ENCODE measurements around the gene PFDN1.
A peak's percentile ranks its signal among the peaks of the same experiment; 100 is the strongest.

Gene PFDN1

DNA sequence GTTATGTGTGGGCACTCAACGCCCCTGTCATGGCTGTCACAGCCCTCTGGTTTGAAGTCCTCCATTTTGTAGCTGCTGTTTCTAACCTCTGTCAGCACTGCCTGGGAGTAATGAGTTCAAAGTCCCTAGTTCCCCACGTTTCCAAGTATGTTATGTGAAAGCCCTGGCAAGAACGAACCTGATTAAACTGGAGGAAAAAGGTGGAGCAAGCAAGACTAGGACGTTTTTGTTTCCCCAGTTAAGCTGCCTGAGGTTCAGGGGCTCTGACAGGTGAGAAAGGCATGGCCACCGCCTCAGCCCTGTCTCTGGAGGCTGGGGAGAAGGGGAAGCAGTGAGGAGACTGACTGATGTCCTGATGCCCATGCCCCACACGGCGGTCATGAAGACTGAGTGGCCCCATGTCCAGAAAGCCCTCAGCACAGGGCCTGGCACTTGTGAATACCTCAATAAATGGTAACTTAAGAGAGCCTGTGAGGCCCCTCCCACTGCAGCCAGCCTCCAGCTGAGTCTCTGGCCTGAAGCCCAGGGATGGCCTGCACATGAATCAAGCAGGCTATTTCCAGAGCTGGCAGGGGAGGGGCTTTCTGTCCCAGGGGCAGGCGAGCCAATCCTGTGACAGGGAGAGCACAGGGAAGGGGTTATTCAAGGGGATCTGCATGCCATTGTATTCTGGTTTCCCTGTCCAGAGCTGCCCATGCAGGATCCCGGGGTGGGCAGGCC is 61.8 kb downstream of the PFDN1 start:
- no peaks in the 10 kb centered on the region for H3K9me3 Mint-ChIP-seq
- H3K4me3 Mint-ChIP-seq: no peak overlapping the region
- no peaks in the 10 kb centered on the region for H3K27me3 Mint-ChIP-seq (ENCODE audit: low read depth)
- peaks cover 10% of the 10 kb centered on the region for H3K36me3 Mint-ChIP-seq (ENCODE audit: low read depth)
- peaks cover 12% of the 10 kb centered on the region for H3K4me1 Mint-ChIP-seq (ENCODE audit: low read depth)
- no peak overlapping the region for H3K27ac Mint-ChIP-seq
- no peak for DNase-seq (ENCODE audit: low spot score)

DNA sequence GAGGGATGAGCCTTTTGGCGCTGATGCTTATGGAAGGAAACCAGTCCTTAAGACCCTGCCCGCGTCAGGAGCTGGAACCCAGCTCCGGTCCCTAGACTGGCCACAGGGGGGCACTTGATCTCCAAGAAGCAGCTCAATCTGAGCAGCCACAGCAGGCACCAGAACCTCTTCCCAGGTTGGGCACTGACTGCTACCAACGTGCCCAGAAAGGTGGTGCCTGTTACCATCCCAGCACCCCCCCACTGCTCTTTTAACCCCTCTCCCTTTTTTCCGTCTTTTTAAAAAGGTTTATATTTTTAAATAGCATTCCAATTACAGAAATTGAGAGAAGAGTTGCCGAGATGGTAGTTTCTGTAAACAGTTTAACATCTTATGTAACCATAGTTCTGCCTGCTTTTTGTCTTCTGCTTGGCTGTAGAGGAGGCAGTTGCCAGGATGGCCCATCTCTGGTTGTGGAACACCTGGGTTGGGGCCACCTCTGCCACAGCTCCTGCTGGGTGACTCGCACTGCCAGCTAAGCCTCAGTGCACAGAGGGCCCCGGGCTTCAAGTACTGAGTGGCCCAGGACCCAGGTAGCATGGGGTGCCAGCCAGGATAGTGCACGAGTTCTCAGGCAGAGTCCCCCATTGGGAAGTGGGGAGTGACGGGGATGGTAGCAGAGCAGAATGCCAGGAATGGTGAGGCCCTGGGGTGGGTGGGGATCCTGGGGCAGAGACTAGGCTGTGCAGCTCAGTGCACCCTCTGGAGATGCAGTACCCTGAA is 62.8 kb downstream of the PFDN1 start:
- Mint-ChIP-seq H3K27ac (no peak overlapping the region), H3K4me1 (ENCODE audit: low read depth) (peaks cover 7% of the 10 kb centered on the region), H3K9me3 (no peaks in the 10 kb centered on the region), H3K4me3 (no peak overlapping the region), H3K36me3 (ENCODE audit: low read depth) (peaks cover 5% of the 10 kb centered on the region), H3K27me3 (ENCODE audit: low read depth) (no peaks in the 10 kb centered on the region)
- peak; percentile 36 for DNase-seq (ENCODE audit: low spot score)

DNA sequence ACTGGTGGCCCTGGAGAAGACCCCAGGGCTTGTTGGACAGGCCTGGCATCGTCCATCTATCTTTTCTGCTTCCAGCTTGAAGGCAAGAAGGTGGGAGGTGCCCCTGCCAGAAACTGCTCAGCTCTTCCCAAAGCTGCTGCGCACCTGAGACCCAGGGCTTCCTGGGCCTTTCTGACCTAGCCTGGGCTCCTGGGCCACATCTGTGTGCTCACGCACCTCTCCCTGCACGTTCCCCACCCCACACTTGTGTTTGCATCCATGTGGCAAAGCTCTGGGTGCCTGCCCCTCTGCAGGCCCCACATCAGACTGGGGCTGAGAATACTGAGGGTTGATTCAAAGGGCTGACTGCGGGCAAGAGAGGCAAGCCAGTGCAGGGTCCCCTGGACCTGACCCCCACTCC is 63.4 kb downstream of the PFDN1 start:
- Mint-ChIP-seq H3K36me3 (ENCODE audit: low read depth) (peaks cover 1% of the 10 kb centered on the region), H3K27ac (no peak overlapping the region), H3K4me1 (ENCODE audit: low read depth) (peaks cover 1% of the 10 kb centered on the region), H3K9me3 (no peaks in the 10 kb centered on the region), H3K27me3 (ENCODE audit: low read depth) (no peaks in the 10 kb centered on the region), H3K4me3 (no peak overlapping the region)
- no peak for DNase-seq (ENCODE audit: low spot score)

DNA sequence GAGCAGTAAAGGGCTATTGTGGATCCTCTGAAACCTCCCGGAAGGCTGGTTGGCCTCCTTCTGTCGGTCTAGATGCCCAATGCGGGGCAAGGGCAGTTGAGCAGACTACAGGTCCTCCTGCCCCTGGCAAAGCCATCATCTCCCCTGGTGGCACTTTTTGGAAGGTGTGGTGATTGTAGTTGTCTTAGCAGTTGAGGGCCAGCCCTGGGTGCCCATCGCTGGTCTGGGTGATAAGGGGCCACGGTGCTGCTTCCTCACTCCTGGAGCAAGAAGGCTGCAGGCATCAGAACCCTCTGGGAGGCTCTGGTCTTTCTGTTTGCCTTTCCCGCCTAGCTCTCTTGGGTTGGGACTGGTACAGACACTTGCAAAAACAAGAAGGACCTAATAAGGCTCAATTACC is 64.1 kb downstream of the PFDN1 start:
- Mint-ChIP-seq H3K9me3 (no peaks in the 10 kb centered on the region), H3K27ac (no peak overlapping the region), H3K36me3 (ENCODE audit: low read depth) (no peaks in the 10 kb centered on the region), H3K27me3 (ENCODE audit: low read depth) (no peaks in the 10 kb centered on the region), H3K4me1 (ENCODE audit: low read depth) (no peaks in the 10 kb centered on the region), H3K4me3 (no peak overlapping the region)
- no peak for DNase-seq (ENCODE audit: low spot score)

DNA sequence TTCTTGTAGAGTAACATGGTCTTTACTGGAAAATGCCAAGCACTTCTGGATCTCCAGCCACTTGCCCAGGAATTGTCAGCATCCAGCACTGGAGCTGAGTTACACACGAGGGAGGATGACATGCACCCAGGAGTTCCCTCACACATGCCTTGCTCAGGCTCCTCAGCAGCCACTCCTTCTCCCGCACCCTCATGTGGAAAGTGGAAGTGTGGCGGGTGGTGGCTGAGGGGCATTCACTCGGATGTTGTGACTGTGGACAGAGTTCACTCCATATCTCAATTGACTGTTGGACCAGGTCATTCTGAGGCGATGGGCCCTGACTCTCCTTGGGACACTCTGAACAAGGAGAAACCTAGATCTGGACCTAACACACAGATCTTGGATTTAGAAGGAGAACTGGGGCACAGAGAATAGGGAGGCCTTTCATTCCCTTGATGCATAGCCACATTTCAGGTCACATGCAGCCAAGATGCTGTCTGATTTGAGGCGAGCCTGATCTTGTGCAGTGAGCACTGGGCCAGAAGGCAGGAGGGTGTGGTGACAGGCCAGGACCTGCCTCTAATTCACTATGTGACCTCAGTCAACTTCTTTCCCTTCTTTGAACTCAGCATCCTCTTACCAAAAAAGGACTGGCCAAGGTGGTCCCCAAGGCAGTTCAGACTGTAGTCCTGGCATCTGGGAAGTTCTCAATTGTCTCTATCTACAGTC is 65.9 kb downstream of the PFDN1 start:
- Mint-ChIP-seq H3K36me3 (ENCODE audit: low read depth) (no peaks in the 10 kb centered on the region), H3K4me3 (no peak overlapping the region), H3K4me1 (ENCODE audit: low read depth) (no peaks in the 10 kb centered on the region), H3K27me3 (ENCODE audit: low read depth) (peaks cover 3% of the 10 kb centered on the region), H3K27ac (no peak overlapping the region), H3K9me3 (no peaks in the 10 kb centered on the region)
- DNase-seq (ENCODE audit: low spot score): no peak

DNA sequence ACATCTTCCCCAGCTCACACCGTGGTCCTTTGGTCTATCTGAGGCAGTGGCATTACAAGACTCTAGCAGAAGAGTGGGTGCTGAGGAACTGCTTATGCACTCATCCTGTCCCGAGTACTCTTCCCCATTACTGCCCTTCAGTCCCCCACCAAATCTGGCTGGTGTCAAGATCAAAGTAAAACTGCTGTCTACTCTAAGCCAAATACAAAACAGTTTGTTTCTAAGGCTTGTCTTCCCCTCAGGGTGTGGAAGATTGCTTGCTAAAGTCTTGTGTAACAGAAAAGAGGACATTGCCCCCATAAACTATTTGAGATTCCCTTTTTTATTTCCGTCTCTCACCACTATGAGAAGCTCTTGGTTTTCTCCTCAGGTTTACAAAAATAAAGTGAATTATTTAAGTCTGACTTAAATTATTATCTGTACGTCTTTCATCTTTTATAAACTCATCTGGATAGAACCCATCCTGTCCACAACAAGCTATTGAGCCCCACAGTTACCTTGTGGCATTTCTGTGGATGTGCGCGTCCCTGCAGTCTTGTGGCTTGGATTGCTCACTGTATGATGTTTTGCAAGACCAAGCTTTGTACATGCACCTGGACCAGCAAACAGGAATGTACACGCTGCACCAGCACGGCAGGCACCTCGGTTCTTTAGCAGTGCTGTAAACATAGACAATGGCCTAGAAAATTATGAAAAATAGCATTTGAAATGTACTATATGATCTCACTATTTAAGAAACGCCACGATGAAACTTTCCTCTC is 66.9 kb downstream of the PFDN1 start:
- Mint-ChIP-seq H3K27ac (no peak overlapping the region), H3K27me3 (ENCODE audit: low read depth) (peaks cover 9% of the 10 kb centered on the region), H3K9me3 (no peaks in the 10 kb centered on the region), H3K36me3 (ENCODE audit: low read depth) (no peaks in the 10 kb centered on the region), H3K4me1 (ENCODE audit: low read depth) (no peaks in the 10 kb centered on the region), H3K4me3 (no peak overlapping the region)
- no peak for DNase-seq (ENCODE audit: low spot score)

DNA sequence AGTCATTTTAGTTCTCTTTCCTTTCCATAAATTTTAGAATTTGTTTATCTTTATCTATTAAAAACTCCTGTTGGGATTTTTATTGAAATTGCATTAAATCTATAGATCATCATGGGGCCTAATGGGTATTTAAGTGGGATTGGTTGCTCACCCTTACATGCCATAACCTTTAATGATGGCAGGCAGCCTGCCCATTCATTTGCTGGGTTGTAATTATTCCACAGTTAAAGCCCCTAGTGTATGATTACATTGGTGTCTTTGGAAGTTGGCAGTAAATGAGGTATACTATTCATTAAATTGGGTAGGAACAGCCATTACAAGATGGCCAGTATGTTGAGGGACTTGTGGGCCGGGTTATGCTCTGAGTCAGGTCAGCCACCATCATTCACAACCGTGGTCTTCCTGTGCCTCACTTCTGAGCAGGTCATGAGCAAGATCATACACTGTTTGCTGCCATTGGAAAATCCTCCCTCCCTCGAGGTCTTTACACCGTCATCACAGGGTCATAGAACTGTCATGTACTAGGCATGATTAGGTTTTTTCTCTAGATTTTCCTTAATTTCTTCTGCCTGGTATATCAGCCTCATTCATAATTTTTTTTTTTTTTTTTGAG is 68.4 kb downstream of the PFDN1 start:
- H3K4me3 Mint-ChIP-seq: no peak overlapping the region
- no peaks in the 10 kb centered on the region for H3K36me3 Mint-ChIP-seq (ENCODE audit: low read depth)
- H3K27me3 Mint-ChIP-seq (ENCODE audit: low read depth): peaks cover 9% of the 10 kb centered on the region
- no peaks in the 10 kb centered on the region for H3K9me3 Mint-ChIP-seq
- no peaks in the 10 kb centered on the region for H3K4me1 Mint-ChIP-seq (ENCODE audit: low read depth)
- H3K27ac Mint-ChIP-seq: no peak overlapping the region
- DNase-seq (ENCODE audit: low spot score): no peak

DNA sequence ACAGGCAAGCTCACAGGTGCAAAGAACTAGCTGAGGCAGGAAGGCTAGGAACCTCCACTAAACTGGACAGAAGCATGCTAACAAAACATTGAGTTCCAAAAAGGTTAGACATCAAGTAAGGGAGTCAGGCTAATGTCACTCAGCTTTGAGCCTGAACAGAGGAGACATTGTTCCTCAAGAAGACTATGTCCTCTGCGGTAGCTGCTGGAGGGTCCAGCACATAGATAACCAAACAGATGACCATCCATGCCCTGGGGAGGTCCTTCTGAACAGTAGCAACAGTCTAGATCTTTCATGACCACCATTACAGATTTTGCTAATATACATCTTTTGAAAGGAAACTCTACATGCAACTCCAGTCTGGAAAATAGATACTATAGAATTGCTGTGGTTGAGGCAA is 70.2 kb downstream of the PFDN1 start:
- Mint-ChIP-seq H3K4me1 (ENCODE audit: low read depth) (no peaks in the 10 kb centered on the region), H3K4me3 (no peak overlapping the region), H3K36me3 (ENCODE audit: low read depth) (no peaks in the 10 kb centered on the region), H3K27me3 (ENCODE audit: low read depth) (peaks cover 9% of the 10 kb centered on the region), H3K9me3 (no peaks in the 10 kb centered on the region), H3K27ac (no peak overlapping the region)
- DNase-seq (ENCODE audit: low spot score): no peak

DNA sequence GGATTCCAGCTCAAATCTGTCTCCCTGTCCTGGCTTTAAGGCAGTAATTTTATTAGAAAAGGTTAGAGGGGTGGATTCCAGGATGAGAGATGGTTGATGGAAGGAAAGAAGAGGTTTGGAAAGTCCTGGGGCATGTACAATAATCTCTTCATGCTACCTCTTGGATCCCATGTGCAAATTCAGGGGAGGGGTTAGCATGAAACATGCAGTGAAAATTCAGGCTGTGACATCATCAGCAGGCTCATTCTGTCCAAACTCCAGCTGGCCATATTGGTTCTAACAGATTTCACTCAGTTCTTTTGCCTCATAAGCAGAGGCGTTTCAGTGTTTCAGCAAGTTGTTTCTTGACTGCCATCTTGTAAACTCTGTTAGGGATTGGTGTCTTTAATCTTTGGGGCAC is 72.5 kb downstream of the PFDN1 start:
- no peaks in the 10 kb centered on the region for H3K36me3 Mint-ChIP-seq (ENCODE audit: low read depth)
- no peak overlapping the region for H3K4me3 Mint-ChIP-seq
- H3K27me3 Mint-ChIP-seq (ENCODE audit: low read depth): peaks cover 9% of the 10 kb centered on the region
- H3K9me3 Mint-ChIP-seq: no peaks in the 10 kb centered on the region
- DNase-seq (ENCODE audit: low spot score): no peak
- no peak overlapping the region for H3K27ac Mint-ChIP-seq
- H3K4me1 Mint-ChIP-seq (ENCODE audit: low read depth): no peaks in the 10 kb centered on the region

DNA sequence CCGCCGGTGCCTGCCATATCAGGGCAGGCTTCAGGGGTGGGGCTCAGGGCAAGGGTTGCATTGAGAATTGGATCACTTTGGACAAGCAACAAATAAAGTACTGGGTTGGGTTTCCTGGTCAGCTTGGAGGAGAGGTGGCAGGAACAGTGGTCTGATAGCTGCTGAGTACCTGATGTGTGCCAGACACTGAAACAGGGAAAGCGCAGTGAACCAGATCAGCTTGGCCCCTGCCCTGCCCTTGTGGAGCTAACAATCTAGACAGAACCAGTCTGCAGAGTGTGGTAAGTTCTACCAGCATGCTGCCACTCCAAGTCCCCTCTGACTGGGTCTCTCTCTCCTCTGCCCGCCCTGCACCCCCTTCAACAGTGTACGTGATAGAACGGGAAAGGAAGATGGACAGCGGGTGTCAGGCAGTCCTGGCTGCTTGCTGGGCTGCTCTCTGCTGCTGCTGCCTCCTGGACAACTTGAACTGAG is 74.5 kb downstream of the PFDN1 start:
- no peak overlapping the region for H3K4me3 Mint-ChIP-seq
- DNase-seq (ENCODE audit: low spot score): no peak
- H3K27ac Mint-ChIP-seq: no peak overlapping the region
- H3K4me1 Mint-ChIP-seq (ENCODE audit: low read depth): no peaks in the 10 kb centered on the region
- H3K27me3 Mint-ChIP-seq (ENCODE audit: low read depth): peaks cover 9% of the 10 kb centered on the region
- no peaks in the 10 kb centered on the region for H3K9me3 Mint-ChIP-seq
- H3K36me3 Mint-ChIP-seq (ENCODE audit: low read depth): no peaks in the 10 kb centered on the region

DNA sequence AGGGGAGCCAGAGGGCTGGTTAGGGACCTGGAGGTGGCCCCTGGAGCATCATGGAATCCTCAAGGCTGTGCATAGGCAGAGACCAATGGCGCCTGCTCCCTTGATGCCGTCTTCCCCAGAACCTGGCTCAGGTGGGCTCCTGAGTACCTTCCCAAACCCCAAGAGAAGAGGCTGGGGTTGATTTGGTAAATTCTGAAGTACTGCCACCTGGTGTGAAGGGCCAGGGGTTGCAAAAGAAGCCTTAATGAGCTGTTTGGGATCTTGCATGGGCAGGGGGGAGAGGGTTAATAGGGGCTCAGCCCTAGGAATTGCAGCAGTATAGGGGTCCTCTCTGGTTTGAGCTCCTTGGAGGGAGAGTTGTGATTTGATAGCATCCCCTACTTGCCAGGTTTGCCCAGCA is 75.9 kb downstream of the PFDN1 start:
- Mint-ChIP-seq H3K9me3 (no peaks in the 10 kb centered on the region), H3K27ac (no peak overlapping the region)

DNA sequence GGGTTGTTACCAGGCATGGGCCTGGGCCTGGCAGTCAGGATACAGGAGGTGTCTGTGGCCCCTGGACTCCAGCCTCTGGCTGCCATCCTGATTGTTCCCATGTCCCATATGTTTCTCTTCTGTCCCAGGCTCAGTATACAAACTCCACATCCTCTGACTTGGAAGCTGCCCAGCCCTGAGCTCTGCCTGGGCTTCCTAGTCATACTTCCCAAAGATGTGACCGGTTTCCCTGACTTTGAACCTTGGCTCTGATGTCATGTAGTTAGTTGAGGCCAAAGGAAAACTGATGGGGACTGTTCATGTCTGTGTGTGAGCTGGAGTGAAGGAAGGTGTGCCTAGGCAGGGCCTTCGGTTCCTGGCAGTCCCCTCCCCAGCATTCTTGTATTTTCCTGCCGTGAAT is 77.5 kb downstream of the PFDN1 start:
- Mint-ChIP-seq H3K27ac (no peak overlapping the region), H3K9me3 (no peaks in the 10 kb centered on the region), H3K4me1 (ENCODE audit: low read depth) (peaks cover 13% of the 10 kb centered on the region), H3K27me3 (ENCODE audit: low read depth) (no peaks in the 10 kb centered on the region), H3K36me3 (ENCODE audit: low read depth) (no peaks in the 10 kb centered on the region), H3K4me3 (no peak overlapping the region)
- DNase-seq (ENCODE audit: low spot score): no peak

More for the DNA sequence above, 75.9 kb downstream of the PFDN1 start:
- Mint-ChIP-seq H3K4me3 (no peak overlapping the region), H3K4me1 (ENCODE audit: low read depth) (peaks cover 3% of the 10 kb centered on the region), H3K36me3 (ENCODE audit: low read depth) (no peaks in the 10 kb centered on the region), H3K27me3 (ENCODE audit: low read depth) (peaks cover 6% of the 10 kb centered on the region)
- DNase-seq (ENCODE audit: low spot score): no peak

DNA sequence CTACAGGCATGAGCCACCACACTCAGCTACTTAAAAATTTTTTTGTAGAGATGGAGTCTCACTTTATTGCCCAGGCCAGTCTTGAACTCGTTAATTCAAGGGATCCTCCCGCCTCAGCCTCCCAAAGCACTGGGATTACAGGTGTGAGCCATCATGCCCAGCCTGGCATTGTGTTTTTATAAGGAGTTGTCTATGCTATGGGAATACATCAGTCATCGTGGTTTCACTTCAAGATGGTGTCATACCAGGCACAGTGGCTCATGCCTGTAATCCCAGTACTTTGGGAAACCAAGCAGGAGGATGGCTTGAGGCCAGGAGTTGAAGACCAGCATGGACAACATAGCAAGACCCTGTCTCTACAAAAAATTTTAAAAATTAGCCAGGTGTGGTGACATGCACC is 78.2 kb downstream of the PFDN1 start:
- Mint-ChIP-seq H3K27ac (no peak overlapping the region), H3K27me3 (ENCODE audit: low read depth) (no peaks in the 10 kb centered on the region), H3K36me3 (ENCODE audit: low read depth) (no peaks in the 10 kb centered on the region), H3K4me1 (ENCODE audit: low read depth) (peaks cover 13% of the 10 kb centered on the region), H3K9me3 (no peaks in the 10 kb centered on the region), H3K4me3 (no peak overlapping the region)
- no peak for DNase-seq (ENCODE audit: low spot score)
